ENCODE data around the gene LYAR.
"Not testable (repeated sequence)": the region's sequence is repeated elsewhere in the genome, so short reads cannot be mapped to it uniquely, and the experiment has no call there.

The LYAR gene

GRCh38 chr4:4259484-4260100, 30.4 kb downstream of the LYAR start:
- no peak for DNase-seq

- not testable (repeated sequence) for DNase-seq
These were observed 32.2 kb downstream of the LYAR start for GRCh38 chr4:4257705-4258104.

- DNase-seq, result no peak
These were observed 33.2 kb downstream of the LYAR start for GRCh38 chr4:4256799-4257198.

GRCh38 chr4:4254666-4255065, 35.3 kb downstream of the LYAR start:
- DNase-seq, result no peak

- DNase-seq, result no peak
These were observed 35.8 kb downstream of the LYAR start for GRCh38 chr4:4254199-4254598.

GRCh38 chr4:4249866-4250265, 40.1 kb downstream of the LYAR start:
- DNase-seq, result no peak

- not testable (repeated sequence) for DNase-seq
These were observed 40.6 kb downstream of the LYAR start for GRCh38 chr4:4249342-4249741.

- no peak for DNase-seq
These were observed 41.1 kb downstream of the LYAR start for GRCh38 chr4:4248885-4249203.

GRCh38 chr4:4248029-4248884, 41.7 kb downstream of the LYAR start, which contains the start of gene TMEM128:
TMEM128 (minus strand) TSS chr4:4248223; CDS start chr4:4248202, 21 bp downstream.
- peak; percentile 85 for DNase-seq

- DNase-seq, result no peak
These were observed 42.3 kb downstream of the LYAR start for GRCh38 chr4:4247696-4248028.

GRCh38 chr4:4245172-4245571, 44.8 kb downstream of the LYAR start:
- DNase-seq, result no peak

- not testable (repeated sequence) for DNase-seq
These were observed 50.4 kb downstream of the LYAR start for GRCh38 chr4:4239551-4239950.

- DNase-seq, result no peak
These were observed 56.3 kb downstream of the LYAR start for GRCh38 chr4:4233610-4234009.

GRCh38 chr4:4228356-4228668, 61.6 kb downstream of the LYAR start:
- DNase-seq, result no peak

- DNase-seq, result no peak
These were observed 62.2 kb downstream of the LYAR start for GRCh38 chr4:4227510-4228355.

GRCh38 chr4:4226606-4227438, 63.1 kb downstream of the LYAR start, which contains the start of gene OTOP1:
OTOP1 (minus strand) TSS chr4:4226929; CDS start chr4:4226864, 65 bp downstream.
- DNase-seq, result no peak

GRCh38 chr4:4225915-4226605, 63.9 kb downstream of the LYAR start:
- no peak for DNase-seq

Measured in activated T-cell treated with anti-CD3 and anti-CD28 coated beads for 4 hours (primary cell).